BLaER1 treated with 17β-estradiol and CSF1 and Interleukin-3, amounts not matched to agents 10 nM and 100 nM (cell line): ENCODE data around the gene GTF3C1.

Experiments used
- H3K27ac ChIP-seq, 11 experiments: shearing (Covaris generic); formaldehyde crosslinking; 2 replicates each; pipeline ENCODE4 v1.8.1; 2022
- H3K27me3 ChIP-seq, 11 experiments: shearing (Covaris generic); formaldehyde crosslinking; 2 replicates each; pipeline ENCODE4 v1.8.1; 2022
- H3K36me3 ChIP-seq, 11 experiments: shearing (Covaris generic); formaldehyde crosslinking; 2 replicates each; pipeline ENCODE4 v1.8.1; 2022
- H3K4me1 ChIP-seq, 10 experiments: shearing (Covaris generic); formaldehyde crosslinking; 2 replicates each; pipeline ENCODE4 v1.8.1; 2022
- H3K4me2 ChIP-seq, 11 experiments: shearing (Covaris generic); formaldehyde crosslinking; 2 replicates each; pipeline ENCODE4 v1.8.1; 2022
- H3K4me3 ChIP-seq, 10 experiments: shearing (Covaris generic); formaldehyde crosslinking; 2 replicates each; pipeline ENCODE4 v1.8.1; 2022
- H3K9ac ChIP-seq, 11 experiments: shearing (Covaris generic); formaldehyde crosslinking; 2 replicates each; pipeline ENCODE4 v1.8.1; 2022
- H3K9me3 ChIP-seq, 11 experiments: shearing (Covaris generic); formaldehyde crosslinking; replicated peaks in 1 of 11; 2 replicates each; pipeline ENCODE4 v1.8.1; 2022
- H4K20me1 ChIP-seq, 11 experiments: shearing (Covaris generic); formaldehyde crosslinking; 2 replicates each; pipeline ENCODE4 v1.8.1; 2022
- Cebpa-rat ChIP-seq, 11 experiments: shearing (Covaris generic); IDR thresholded peaks; 2 replicates each; pipeline ENCODE4 v1.8.1; 2022

Gene GTF3C1

GRCh38 chr16:27473101-27473900 is 76.4 kb downstream of the GTF3C1 start:
- TF ChIP-seq Cebpa-rat (IDR thresholded peaks at IDR 0.05): no peak
- no peak overlapping the region for H3K4me2 ChIP-seq
- no peak overlapping the region for H3K9ac ChIP-seq
- peaks cover 0 to 10% (median 0%) of the 10 kb centered on the region in 10 experiments; a peak in 1 of 20 replicates for H3K4me1 ChIP-seq
- H4K20me1 ChIP-seq: peaks cover 0 to 30% (median 0%) of the 10 kb centered on the region in 11 experiments; a peak in 5 of 22 replicates
- H3K36me3 ChIP-seq: peaks cover 100% of the 10 kb centered on the region in 11 experiments
- H3K4me3 ChIP-seq: no peak overlapping the region
- peaks cover 0 to 10% (median 2%) of the 10 kb centered on the region in 11 experiments; a peak in 12 of 22 replicates for H3K9me3 ChIP-seq
- H3K27ac ChIP-seq: no peak overlapping the region
- H3K27me3 ChIP-seq: no peaks in the 10 kb centered on the region

- Histone ChIP-seq H3K9me3 (peaks cover 0 to 19% (median 12%) of the 10 kb centered on the region in 11 experiments; a peak in 17 of 22 replicates), H3K27ac (no peak overlapping the region), H3K4me2 (no peak overlapping the region), H3K27me3 (no peaks in the 10 kb centered on the region), H3K36me3 (peaks cover 100% of the 10 kb centered on the region in 11 experiments), H3K9ac (no peak overlapping the region), H3K4me1 (peaks cover 0 to 10% (median 0%) of the 10 kb centered on the region in 10 experiments; a peak in 1 of 20 replicates), H4K20me1 (peaks cover 0 to 30% (median 0%) of the 10 kb centered on the region in 11 experiments; a peak in 5 of 22 replicates), H3K4me3 (no peak overlapping the region)
- TF ChIP-seq Cebpa-rat (IDR thresholded peaks at IDR 0.05): no peak
Observed at GRCh38 chr16:27472091-27473020, 77.4 kb downstream of the GTF3C1 start.

GRCh38 chr16:27471661-27472060 is 78.1 kb downstream of the GTF3C1 start:
- Histone ChIP-seq H3K9me3 (peaks cover 0 to 23% (median 13%) of the 10 kb centered on the region in 11 experiments; a peak in 17 of 22 replicates), H3K9ac (no peak overlapping the region), H3K4me3 (no peak overlapping the region), H3K27me3 (no peaks in the 10 kb centered on the region), H3K27ac (no peak overlapping the region), H3K36me3 (peaks cover 100% of the 10 kb centered on the region in 11 experiments), H3K4me1 (peaks cover 0 to 10% (median 0%) of the 10 kb centered on the region in 10 experiments; a peak in 1 of 20 replicates), H4K20me1 (peaks cover 0 to 30% (median 0%) of the 10 kb centered on the region in 11 experiments; a peak in 5 of 22 replicates), H3K4me2 (no peak overlapping the region)
- TF ChIP-seq Cebpa-rat (IDR thresholded peaks at IDR 0.05): no peak

GRCh38 chr16:27470567-27471431 is 78.9 kb downstream of the GTF3C1 start:
- Histone ChIP-seq H3K27me3 (no peaks in the 10 kb centered on the region), H3K4me2 (no peak overlapping the region; a peak in 1 of 22 replicates), H4K20me1 (peaks cover 0 to 30% (median 0%) of the 10 kb centered on the region in 11 experiments; a peak in 6 of 22 replicates), H3K27ac (no peak overlapping the region), H3K4me3 (no peak overlapping the region), H3K4me1 (peaks cover 0 to 10% (median 0%) of the 10 kb centered on the region in 10 experiments; a peak in 1 of 20 replicates), H3K9me3 (peaks cover 0 to 23% (median 13%) of the 10 kb centered on the region in 11 experiments; a peak in 17 of 22 replicates), H3K9ac (no peak overlapping the region), H3K36me3 (peaks cover 100% of the 10 kb centered on the region in 11 experiments)
- TF ChIP-seq Cebpa-rat (IDR thresholded peaks at IDR 0.05): no peak

GRCh38 chr16:27468941-27469531 is 80.7 kb downstream of the GTF3C1 start:
- peaks cover 99 to 100% (median 100%) of the 10 kb centered on the region in 11 experiments for H3K36me3 ChIP-seq
- peaks cover 0 to 23% (median 13%) of the 10 kb centered on the region in 11 experiments; a peak in 17 of 22 replicates for H3K9me3 ChIP-seq
- no peak overlapping the region for H3K4me3 ChIP-seq
- H3K4me1 ChIP-seq: peaks cover 0 to 10% (median under 1%) of the 10 kb centered on the region in 10 experiments; a peak in 7 of 20 replicates
- no peak overlapping the region for H3K27ac ChIP-seq
- no peaks in the 10 kb centered on the region for H3K27me3 ChIP-seq
- H4K20me1 ChIP-seq: peaks cover 0 to 46% (median 0%) of the 10 kb centered on the region in 11 experiments; a peak in 6 of 22 replicates
- no peak for TF ChIP-seq Cebpa-rat (IDR thresholded peaks at IDR 0.05)
- H3K9ac ChIP-seq: no peak overlapping the region
- H3K4me2 ChIP-seq: no peak overlapping the region

- peaks cover 0 to 23% (median 13%) of the 10 kb centered on the region in 11 experiments; a peak in 17 of 22 replicates for H3K9me3 ChIP-seq
- no peak for TF ChIP-seq Cebpa-rat (IDR thresholded peaks at IDR 0.05)
- no peaks in the 10 kb centered on the region for H3K27me3 ChIP-seq
- H3K9ac ChIP-seq: no peak overlapping the region
- no peak overlapping the region for H3K27ac ChIP-seq
- H3K4me2 ChIP-seq: no peak overlapping the region
- no peak overlapping the region for H3K4me3 ChIP-seq
- peaks cover 97 to 100% (median 100%) of the 10 kb centered on the region in 11 experiments for H3K36me3 ChIP-seq
- peaks cover 0 to 64% (median 22%) of the 10 kb centered on the region in 11 experiments; a peak in 13 of 22 replicates for H4K20me1 ChIP-seq
- peaks cover 0 to 42% (median 34%) of the 10 kb centered on the region in 10 experiments; a peak in 15 of 20 replicates for H3K4me1 ChIP-seq
Observed at GRCh38 chr16:27465483-27465879, 84.2 kb downstream of the GTF3C1 start.

- Histone ChIP-seq H4K20me1 (peaks cover 0 to 64% (median 22%) of the 10 kb centered on the region in 11 experiments; a peak in 13 of 22 replicates), H3K4me2 (no peak overlapping the region), H3K27me3 (no peaks in the 10 kb centered on the region), H3K9me3 (peaks cover 0 to 23% (median 13%) of the 10 kb centered on the region in 11 experiments; a peak in 17 of 22 replicates), H3K36me3 (peaks cover 96 to 100% (median 99%) of the 10 kb centered on the region in 11 experiments), H3K4me3 (no peak overlapping the region), H3K9ac (no peak overlapping the region; a peak in 1 of 22 replicates), H3K27ac (no peak overlapping the region), H3K4me1 (peaks cover 0 to 48% (median 38%) of the 10 kb centered on the region in 10 experiments; a peak in 15 of 20 replicates)
- no peak for TF ChIP-seq Cebpa-rat (IDR thresholded peaks at IDR 0.05)
Observed at GRCh38 chr16:27464626-27465482, 84.9 kb downstream of the GTF3C1 start.
